MM.1S (cell line): Measurements from ENCODE around the gene CCDC178.

ENCODE experiments used
- EZH2phosphoT487 ChIP-seq: fragments of 300-600 bp; sonication (generic); IDR thresholded peaks from 2 replicates; pipeline ENCODE4 v1.6.1; 2018; ENCODE audit warnings: antibody characterized with exemption, low read length
- TF ChIP-seq, protein P1 (sequence below): fragments of 300-600 bp; sonication (generic); IDR thresholded peaks from 2 replicates; pipeline ENCODE4 v1.5.1; 2016; ENCODE audit warnings: antibody characterized with exemption, low read length, mixed read lengths

DNA sequence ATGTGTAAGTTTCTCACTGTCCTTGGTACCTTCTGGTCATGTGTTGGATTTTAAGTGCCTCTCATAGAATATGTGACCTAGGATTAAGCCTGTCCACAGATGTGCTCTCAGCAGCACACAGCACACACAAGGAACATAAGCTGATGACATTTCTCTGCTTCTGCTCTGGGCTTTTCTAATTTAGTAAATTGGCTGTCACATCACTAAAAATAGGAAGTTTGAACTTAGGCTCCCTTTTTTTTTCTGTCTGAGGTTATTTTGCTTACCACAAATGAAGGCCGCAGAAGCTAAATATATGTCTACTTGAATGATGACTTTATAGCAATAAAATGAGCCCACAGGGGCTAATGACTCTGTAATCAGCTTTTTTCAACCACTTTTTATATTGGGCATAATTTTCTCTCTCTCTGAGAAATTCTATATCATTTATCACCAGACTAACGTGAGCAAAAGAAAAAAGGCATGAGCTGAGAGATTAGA is 517.5 kb downstream of the CCDC178 start:
- TF ChIP-seq, protein P1, sequence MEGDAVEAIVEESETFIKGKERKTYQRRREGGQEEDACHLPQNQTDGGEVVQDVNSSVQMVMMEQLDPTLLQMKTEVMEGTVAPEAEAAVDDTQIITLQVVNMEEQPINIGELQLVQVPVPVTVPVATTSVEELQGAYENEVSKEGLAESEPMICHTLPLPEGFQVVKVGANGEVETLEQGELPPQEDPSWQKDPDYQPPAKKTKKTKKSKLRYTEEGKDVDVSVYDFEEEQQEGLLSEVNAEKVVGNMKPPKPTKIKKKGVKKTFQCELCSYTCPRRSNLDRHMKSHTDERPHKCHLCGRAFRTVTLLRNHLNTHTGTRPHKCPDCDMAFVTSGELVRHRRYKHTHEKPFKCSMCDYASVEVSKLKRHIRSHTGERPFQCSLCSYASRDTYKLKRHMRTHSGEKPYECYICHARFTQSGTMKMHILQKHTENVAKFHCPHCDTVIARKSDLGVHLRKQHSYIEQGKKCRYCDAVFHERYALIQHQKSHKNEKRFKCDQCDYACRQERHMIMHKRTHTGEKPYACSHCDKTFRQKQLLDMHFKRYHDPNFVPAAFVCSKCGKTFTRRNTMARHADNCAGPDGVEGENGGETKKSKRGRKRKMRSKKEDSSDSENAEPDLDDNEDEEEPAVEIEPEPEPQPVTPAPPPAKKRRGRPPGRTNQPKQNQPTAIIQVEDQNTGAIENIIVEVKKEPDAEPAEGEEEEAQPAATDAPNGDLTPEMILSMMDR: no peak
- TF ChIP-seq EZH2phosphoT487: no peak
